NT2/D1 (cell line): Measurements from ENCODE around the gene MOGAT3.

Source experiments
- YY1 ChIP-seq: IDR thresholded peaks from 2 replicates; pipeline ENCODE4 v1.6.1; 2011; ENCODE audit not compliant: insufficient read length, insufficient read depth
- ZNF274 ChIP-seq: IDR thresholded peaks from 2 replicates; pipeline ENCODE4 v1.6.1; 2011; ENCODE audit warnings: mild to moderate bottlenecking, low read depth, low read length

- no peak for TF ChIP-seq YY1
- TF ChIP-seq ZNF274, result no peak
Measured at GRCh38 chr7:101162551-101163278, 38.1 kb downstream of the MOGAT3 start.
